ENCODE data around the gene FSD1.

DNA sequence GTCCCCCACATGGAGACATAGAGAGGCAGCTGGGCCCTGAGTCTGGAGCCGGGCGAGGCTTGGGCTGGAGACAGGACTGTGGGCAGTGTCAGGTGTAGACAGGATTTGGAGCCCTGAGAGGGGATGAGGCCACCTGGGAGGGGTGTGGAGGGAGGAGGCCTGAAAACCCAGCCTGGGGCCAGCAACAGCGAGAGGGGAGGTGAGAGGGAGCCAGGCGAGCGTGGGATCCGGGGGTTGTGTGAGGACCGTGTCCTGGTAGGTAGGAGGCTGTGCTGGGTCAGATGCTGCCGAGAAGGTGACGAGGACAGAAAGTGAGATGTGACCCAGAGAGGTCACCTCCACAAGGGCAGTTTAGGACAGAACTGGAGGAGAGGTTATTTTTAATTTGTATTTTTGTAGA is 46.3 kb downstream of the FSD1 start:
- no peak for TF ChIP-seq ZFP3 (CRISPR knock-in tag; IDR thresholded peaks at IDR 0.05)
- TF ChIP-seq, protein P1, sequence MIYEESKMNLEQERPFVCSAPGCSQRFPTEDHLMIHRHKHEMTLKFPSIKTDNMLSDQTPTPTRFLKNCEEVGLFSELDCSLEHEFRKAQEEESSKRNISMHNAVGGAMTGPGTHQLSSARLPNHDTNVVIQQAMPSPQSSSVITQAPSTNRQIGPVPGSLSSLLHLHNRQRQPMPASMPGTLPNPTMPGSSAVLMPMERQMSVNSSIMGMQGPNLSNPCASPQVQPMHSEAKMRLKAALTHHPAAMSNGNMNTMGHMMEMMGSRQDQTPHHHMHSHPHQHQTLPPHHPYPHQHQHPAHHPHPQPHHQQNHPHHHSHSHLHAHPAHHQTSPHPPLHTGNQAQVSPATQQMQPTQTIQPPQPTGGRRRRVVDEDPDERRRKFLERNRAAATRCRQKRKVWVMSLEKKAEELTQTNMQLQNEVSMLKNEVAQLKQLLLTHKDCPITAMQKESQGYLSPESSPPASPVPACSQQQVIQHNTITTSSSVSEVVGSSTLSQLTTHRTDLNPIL (CRISPR knock-in tag; IDR thresholded peaks at IDR 0.05; ENCODE audit: low read depth), result no peak
- TF ChIP-seq, protein P2, sequence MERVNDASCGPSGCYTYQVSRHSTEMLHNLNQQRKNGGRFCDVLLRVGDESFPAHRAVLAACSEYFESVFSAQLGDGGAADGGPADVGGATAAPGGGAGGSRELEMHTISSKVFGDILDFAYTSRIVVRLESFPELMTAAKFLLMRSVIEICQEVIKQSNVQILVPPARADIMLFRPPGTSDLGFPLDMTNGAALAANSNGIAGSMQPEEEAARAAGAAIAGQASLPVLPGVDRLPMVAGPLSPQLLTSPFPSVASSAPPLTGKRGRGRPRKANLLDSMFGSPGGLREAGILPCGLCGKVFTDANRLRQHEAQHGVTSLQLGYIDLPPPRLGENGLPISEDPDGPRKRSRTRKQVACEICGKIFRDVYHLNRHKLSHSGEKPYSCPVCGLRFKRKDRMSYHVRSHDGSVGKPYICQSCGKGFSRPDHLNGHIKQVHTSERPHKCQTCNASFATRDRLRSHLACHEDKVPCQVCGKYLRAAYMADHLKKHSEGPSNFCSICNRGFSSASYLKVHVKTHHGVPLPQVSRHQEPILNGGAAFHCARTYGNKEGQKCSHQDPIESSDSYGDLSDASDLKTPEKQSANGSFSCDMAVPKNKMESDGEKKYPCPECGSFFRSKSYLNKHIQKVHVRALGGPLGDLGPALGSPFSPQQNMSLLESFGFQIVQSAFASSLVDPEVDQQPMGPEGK (CRISPR knock-in tag; IDR thresholded peaks at IDR 0.05; ENCODE audit: borderline replicate concordance), result no peak

Data from SK-N-SH treated with all-trans-retinoic acid at 6 μM for 48 hours (cell line).